Esophagus squamous epithelium (tissue), 4 donors: ENCODE measurements around the gene STX19.

Experiments
- POLR2A ChIP-seq, 4 donors: fragments of 450-650 bp; IDR thresholded peaks; one replicate each; pipeline ENCODE4 v1.6.1; 2017; ENCODE audit warnings: antibody characterized with exemption in 4 of 4, mild to moderate bottlenecking in 4 of 4, moderate library complexity in 3 of 4
- TF ChIP-seq, protein P1 (sequence below), 6 experiments: fragments of 450-650 bp in 4 of 6; fragments of 200-600 bp in 2 of 6; sonication (generic) in 2 of 6; IDR thresholded peaks; one replicate each; pipeline ENCODE4 v1.5.1; 2016 to 2019; ENCODE audit warnings: antibody characterized with exemption in 6 of 6, mild to moderate bottlenecking in 4 of 6, moderate library complexity in 4 of 6

GRCh38 chr3:94061297-94061696, 32.9 kb upstream of the STX19 start:
- TF ChIP-seq, protein P1, sequence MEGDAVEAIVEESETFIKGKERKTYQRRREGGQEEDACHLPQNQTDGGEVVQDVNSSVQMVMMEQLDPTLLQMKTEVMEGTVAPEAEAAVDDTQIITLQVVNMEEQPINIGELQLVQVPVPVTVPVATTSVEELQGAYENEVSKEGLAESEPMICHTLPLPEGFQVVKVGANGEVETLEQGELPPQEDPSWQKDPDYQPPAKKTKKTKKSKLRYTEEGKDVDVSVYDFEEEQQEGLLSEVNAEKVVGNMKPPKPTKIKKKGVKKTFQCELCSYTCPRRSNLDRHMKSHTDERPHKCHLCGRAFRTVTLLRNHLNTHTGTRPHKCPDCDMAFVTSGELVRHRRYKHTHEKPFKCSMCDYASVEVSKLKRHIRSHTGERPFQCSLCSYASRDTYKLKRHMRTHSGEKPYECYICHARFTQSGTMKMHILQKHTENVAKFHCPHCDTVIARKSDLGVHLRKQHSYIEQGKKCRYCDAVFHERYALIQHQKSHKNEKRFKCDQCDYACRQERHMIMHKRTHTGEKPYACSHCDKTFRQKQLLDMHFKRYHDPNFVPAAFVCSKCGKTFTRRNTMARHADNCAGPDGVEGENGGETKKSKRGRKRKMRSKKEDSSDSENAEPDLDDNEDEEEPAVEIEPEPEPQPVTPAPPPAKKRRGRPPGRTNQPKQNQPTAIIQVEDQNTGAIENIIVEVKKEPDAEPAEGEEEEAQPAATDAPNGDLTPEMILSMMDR (IDR thresholded peaks at IDR 0.05) = no peak
- TF ChIP-seq POLR2A (IDR thresholded peaks at IDR 0.05) = no peak
